ENCODE results near the gene ATRIP.
"Not testable (repeated sequence)": the region's sequence is repeated elsewhere in the genome, so short reads cannot be mapped to it uniquely, and the experiment has no call there.

ATRIP gene

DNA sequence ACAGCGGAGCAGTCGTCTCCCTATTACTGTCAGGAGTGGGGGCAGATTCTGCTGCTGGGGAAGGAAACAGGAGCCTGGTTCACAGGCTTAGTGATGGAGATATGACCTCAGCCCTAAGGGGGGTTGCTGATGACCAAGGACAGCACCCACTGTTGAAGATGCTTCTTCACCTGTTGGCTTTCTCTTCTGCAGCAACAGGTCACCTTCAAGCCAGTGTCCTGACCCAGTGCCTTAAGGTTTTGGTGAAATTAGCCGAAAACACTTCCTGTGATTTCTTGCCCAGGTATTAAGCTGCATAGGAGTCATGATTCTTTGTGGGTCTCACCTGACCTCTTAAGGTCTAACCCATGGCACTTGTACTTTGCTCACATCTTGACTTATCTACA, 14.0 kb downstream of the ATRIP start:
- Histone ChIP-seq H3K4me3 (ENCODE audit: low read length) (no peak overlapping the region), H3K27me3 (ENCODE audit: control insufficient read depth, insufficient read depth, low read length) (no peaks in the 10 kb centered on the region), H3K4me1 (ENCODE audit: control insufficient read depth, insufficient read depth, low read length) (no peaks in the 10 kb centered on the region; the same call in 1 of the 2 replicates), H3K27ac (ENCODE audit: low read length) (no peak overlapping the region), H3K36me3 (ENCODE audit: control insufficient read depth, insufficient read depth, low read length) (peaks cover 28% of the 10 kb centered on the region), H3K9me3 (ENCODE audit: control insufficient read depth, insufficient read depth, low read length) (no peaks in the 10 kb centered on the region)
- WGBS (ENCODE audit: insufficient coverage, insufficient read length), result no CpG with 5 or more reads among the region's 3 CpGs
- DNase-seq (ENCODE audit: low read depth, low spot score), result no peak

DNA sequence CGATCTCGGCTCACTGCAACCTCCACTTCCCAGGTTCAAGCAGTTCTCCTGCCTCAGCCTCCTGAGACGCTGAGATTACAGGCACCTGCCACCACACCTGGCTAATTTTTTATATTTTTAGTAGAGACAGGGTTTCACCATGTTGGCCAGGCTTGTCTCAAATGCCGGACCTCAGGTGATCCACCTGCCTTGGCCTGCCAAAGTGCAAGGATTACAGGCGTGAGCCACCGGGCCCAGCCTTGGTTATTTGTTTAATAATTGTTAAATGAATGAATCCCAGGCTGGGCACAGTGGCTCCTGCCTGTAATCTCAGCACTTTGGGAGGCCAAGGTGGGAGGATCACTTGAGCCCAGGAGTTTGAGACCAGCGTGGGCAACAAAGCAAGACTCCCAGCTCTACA, 15.2 kb downstream of the ATRIP start:
- H3K36me3 ChIP-seq (ENCODE audit: control insufficient read depth, insufficient read depth, low read length), result peaks cover 31% of the 10 kb centered on the region
- H3K9me3 ChIP-seq (ENCODE audit: control insufficient read depth, insufficient read depth, low read length); H3K4me1 ChIP-seq (ENCODE audit: control insufficient read depth, insufficient read depth, low read length); H3K27me3 ChIP-seq (ENCODE audit: control insufficient read depth, insufficient read depth, low read length); H3K27ac ChIP-seq (ENCODE audit: low read length); DNase-seq (ENCODE audit: low read depth, low spot score); H3K4me3 ChIP-seq (ENCODE audit: low read length): not testable (repeated sequence)
- WGBS (ENCODE audit: insufficient coverage, insufficient read length), result no CpG with 5 or more reads among the region's 7 CpGs

- peaks cover 7% of the 10 kb centered on the region for H3K4me1 ChIP-seq (ENCODE audit: control insufficient read depth, insufficient read depth, low read length)
- H3K9me3 ChIP-seq (ENCODE audit: control insufficient read depth, insufficient read depth, low read length), result no peaks in the 10 kb centered on the region
- no peaks in the 10 kb centered on the region for H3K27me3 ChIP-seq (ENCODE audit: control insufficient read depth, insufficient read depth, low read length)
- no CpG with 5 or more reads among the region's 9 CpGs for WGBS (ENCODE audit: insufficient coverage, insufficient read length)
- peaks cover 41% of the 10 kb centered on the region for H3K36me3 ChIP-seq (ENCODE audit: control insufficient read depth, insufficient read depth, low read length)
- no peak overlapping the region for H3K4me3 ChIP-seq (ENCODE audit: low read length)
- no peak for DNase-seq (ENCODE audit: low read depth, low spot score)
- H3K27ac ChIP-seq (ENCODE audit: low read length), result no peak overlapping the region
These were observed 17.2 kb downstream of the ATRIP start for GRCh38 chr3:48463703-48464102.

DNA sequence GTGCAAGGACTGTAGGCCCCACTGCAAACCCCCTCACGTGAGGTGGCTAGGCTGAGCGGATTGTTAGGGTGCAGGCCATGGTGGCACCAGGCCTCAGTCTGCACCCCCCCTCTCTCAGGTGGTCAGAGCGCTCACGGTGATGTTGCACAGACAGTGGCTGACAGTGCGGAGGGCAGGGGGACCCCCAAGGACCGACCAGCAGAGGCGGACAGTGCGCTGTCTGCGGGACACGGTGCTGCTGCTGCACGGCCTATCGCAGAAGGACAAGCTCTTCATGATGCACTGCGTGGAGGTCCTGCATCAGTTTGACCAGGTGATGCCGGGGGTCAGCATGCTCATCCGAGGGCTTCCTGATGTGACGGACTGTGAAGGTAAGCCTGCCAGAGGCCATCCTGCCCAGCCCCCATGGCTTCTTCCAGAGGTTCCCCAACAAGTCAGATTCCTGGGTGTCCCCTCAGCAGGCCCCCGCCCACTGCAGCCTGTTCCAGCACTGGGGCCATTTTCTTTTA, 18.2 kb downstream of the ATRIP start:
- no peak for DNase-seq (ENCODE audit: low read depth, low spot score)
- Histone ChIP-seq H3K36me3 (ENCODE audit: control insufficient read depth, insufficient read depth, low read length) (peaks cover 40% of the 10 kb centered on the region), H3K27ac (ENCODE audit: low read length) (no peak overlapping the region), H3K4me3 (ENCODE audit: low read length) (no peak overlapping the region), H3K4me1 (ENCODE audit: control insufficient read depth, insufficient read depth, low read length) (peaks cover 7% of the 10 kb centered on the region), H3K9me3 (ENCODE audit: control insufficient read depth, insufficient read depth, low read length) (no peaks in the 10 kb centered on the region), H3K27me3 (ENCODE audit: control insufficient read depth, insufficient read depth, low read length) (no peaks in the 10 kb centered on the region)
- WGBS (ENCODE audit: insufficient coverage, insufficient read length), result no CpG with 5 or more reads among the region's 17 CpGs

GRCh38 chr3:48465237-48465530, 18.6 kb downstream of the ATRIP start:
- Histone ChIP-seq H3K9me3 (ENCODE audit: control insufficient read depth, insufficient read depth, low read length) (no peaks in the 10 kb centered on the region), H3K4me1 (ENCODE audit: control insufficient read depth, insufficient read depth, low read length) (peaks cover 7% of the 10 kb centered on the region), H3K27ac (ENCODE audit: low read length) (no peak overlapping the region), H3K36me3 (ENCODE audit: control insufficient read depth, insufficient read depth, low read length) (peaks cover 37% of the 10 kb centered on the region), H3K4me3 (ENCODE audit: low read length) (no peak overlapping the region), H3K27me3 (ENCODE audit: control insufficient read depth, insufficient read depth, low read length) (no peaks in the 10 kb centered on the region)
- no CpG with 5 or more reads among the region's 7 CpGs for WGBS (ENCODE audit: insufficient coverage, insufficient read length)
- no peak for DNase-seq (ENCODE audit: low read depth, low spot score)

GRCh38 chr3:48465531-48466378, 19.2 kb downstream of the ATRIP start:
- Histone ChIP-seq H3K4me1 (ENCODE audit: control insufficient read depth, insufficient read depth, low read length) (peaks cover 7% of the 10 kb centered on the region), H3K4me3 (ENCODE audit: low read length) (no peak overlapping the region), H3K9me3 (ENCODE audit: control insufficient read depth, insufficient read depth, low read length) (no peaks in the 10 kb centered on the region), H3K27ac (ENCODE audit: low read length) (no peak overlapping the region), H3K27me3 (ENCODE audit: control insufficient read depth, insufficient read depth, low read length) (no peaks in the 10 kb centered on the region), H3K36me3 (ENCODE audit: control insufficient read depth, insufficient read depth, low read length) (peaks cover 31% of the 10 kb centered on the region)
- no CpG with 5 or more reads among the region's 21 CpGs for WGBS (ENCODE audit: insufficient coverage, insufficient read length)
- peak; percentile 95 for DNase-seq (ENCODE audit: low read depth, low spot score)

DNA sequence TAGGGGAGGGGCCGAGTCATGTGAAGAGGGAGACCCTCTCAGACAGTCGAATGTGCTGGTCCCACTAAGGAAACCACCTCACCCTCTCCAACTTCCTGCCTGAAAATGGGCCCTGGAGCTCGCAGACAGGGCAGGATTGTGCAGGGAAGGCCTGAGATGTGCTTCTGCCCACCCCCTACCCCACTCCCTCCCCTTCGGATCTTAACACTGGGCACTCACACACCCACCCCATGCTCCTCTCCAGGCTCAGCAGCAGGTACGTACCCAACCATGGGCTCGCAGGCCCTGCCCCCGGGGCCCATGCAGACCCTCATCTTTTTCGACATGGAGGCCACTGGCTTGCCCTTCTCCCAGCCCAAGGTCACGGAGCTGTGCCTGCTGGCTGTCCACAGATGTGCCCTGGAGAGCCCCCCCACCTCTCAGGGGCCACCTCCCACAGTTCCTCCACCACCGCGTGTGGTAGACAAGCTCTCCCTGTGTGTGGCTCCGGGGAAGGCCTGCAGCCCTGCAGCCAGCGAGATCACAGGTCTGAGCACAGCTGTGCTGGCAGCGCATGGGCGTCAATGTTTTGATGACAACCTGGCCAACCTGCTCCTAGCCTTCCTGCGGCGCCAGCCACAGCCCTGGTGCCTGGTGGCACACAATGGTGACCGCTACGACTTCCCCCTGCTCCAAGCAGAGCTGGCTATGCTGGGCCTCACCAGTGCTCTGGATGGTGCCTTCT, 20.0 kb downstream of the ATRIP start:
- no peaks in the 10 kb centered on the region for H3K9me3 ChIP-seq (ENCODE audit: control insufficient read depth, insufficient read depth, low read length)
- H3K27ac ChIP-seq (ENCODE audit: low read length), result no peak overlapping the region
- DNase-seq (ENCODE audit: low read depth, low spot score), result no peak
- WGBS (ENCODE audit: insufficient coverage, insufficient read length), result no CpG with 5 or more reads among the region's 19 CpGs
- H3K27me3 ChIP-seq (ENCODE audit: control insufficient read depth, insufficient read depth, low read length), result no peaks in the 10 kb centered on the region
- H3K4me1 ChIP-seq (ENCODE audit: control insufficient read depth, insufficient read depth, low read length), result peaks cover 7% of the 10 kb centered on the region
- peaks cover 28% of the 10 kb centered on the region for H3K36me3 ChIP-seq (ENCODE audit: control insufficient read depth, insufficient read depth, low read length)
- no peak overlapping the region for H3K4me3 ChIP-seq (ENCODE audit: low read length)

GRCh38 chr3:48467110-48467454, 20.5 kb downstream of the ATRIP start:
- no CpG with 5 or more reads among the region's 9 CpGs for WGBS (ENCODE audit: insufficient coverage, insufficient read length)
- no peak for DNase-seq (ENCODE audit: low read depth, low spot score)
- no peaks in the 10 kb centered on the region for H3K9me3 ChIP-seq (ENCODE audit: control insufficient read depth, insufficient read depth, low read length)
- peaks cover 28% of the 10 kb centered on the region for H3K36me3 ChIP-seq (ENCODE audit: control insufficient read depth, insufficient read depth, low read length)
- no peaks in the 10 kb centered on the region for H3K27me3 ChIP-seq (ENCODE audit: control insufficient read depth, insufficient read depth, low read length)
- no peak overlapping the region for H3K4me3 ChIP-seq (ENCODE audit: low read length)
- H3K27ac ChIP-seq (ENCODE audit: low read length), result no peak overlapping the region
- H3K4me1 ChIP-seq (ENCODE audit: control insufficient read depth, insufficient read depth, low read length), result peaks cover 7% of the 10 kb centered on the region

- Histone ChIP-seq H3K4me1 (ENCODE audit: control insufficient read depth, insufficient read depth, low read length) (peaks cover 7% of the 10 kb centered on the region), H3K9me3 (ENCODE audit: control insufficient read depth, insufficient read depth, low read length) (no peaks in the 10 kb centered on the region), H3K36me3 (ENCODE audit: control insufficient read depth, insufficient read depth, low read length) (peaks cover 28% of the 10 kb centered on the region), H3K4me3 (ENCODE audit: low read length) (no peak overlapping the region), H3K27ac (ENCODE audit: low read length) (no peak overlapping the region), H3K27me3 (ENCODE audit: control insufficient read depth, insufficient read depth, low read length) (no peaks in the 10 kb centered on the region)
- DNase-seq (ENCODE audit: low read depth, low spot score), result no peak
- WGBS (ENCODE audit: insufficient coverage, insufficient read length), result no CpG with 5 or more reads among the region's 7 CpGs
These were observed 21.1 kb downstream of the ATRIP start for GRCh38 chr3:48467473-48468267.

GRCh38 chr3:48468329-48468731, 21.8 kb downstream of the ATRIP start:
- Histone ChIP-seq H3K9me3 (ENCODE audit: control insufficient read depth, insufficient read depth, low read length) (no peaks in the 10 kb centered on the region), H3K4me1 (ENCODE audit: control insufficient read depth, insufficient read depth, low read length) (peaks cover 7% of the 10 kb centered on the region), H3K27me3 (ENCODE audit: control insufficient read depth, insufficient read depth, low read length) (no peaks in the 10 kb centered on the region), H3K4me3 (ENCODE audit: low read length) (no peak overlapping the region), H3K36me3 (ENCODE audit: control insufficient read depth, insufficient read depth, low read length) (peaks cover 28% of the 10 kb centered on the region), H3K27ac (ENCODE audit: low read length) (no peak overlapping the region)
- DNase-seq (ENCODE audit: low read depth, low spot score), result no peak
- WGBS (ENCODE audit: insufficient coverage, insufficient read length), result no CpG with 5 or more reads among the region's 8 CpGs
